HFFc6 (cell line): ENCODE data around the gene IMMP2L. TPM values are rescaled to one million over a fixed set of nuclear protein-coding genes. Genes with fewer than 3 reads are reported as not detected.

Source experiments
- DNase-seq: peaks from one replicate; pipeline ENCODE4 v3.0.0-alpha.2; 2018
- H3K27ac Mint-ChIP-seq: 2 replicates; pipeline ENCODE4 v1.8.0; 2020; ENCODE audit warnings: mild to moderate bottlenecking, mixed read lengths
- H3K27me3 Mint-ChIP-seq: 2 replicates; pipeline ENCODE4 v1.8.0; 2021; ENCODE audit warnings: mild to moderate bottlenecking, moderate library complexity, mixed read lengths; ENCODE audit not compliant: insufficient read depth
- H3K36me3 Mint-ChIP-seq: 2 replicates; pipeline ENCODE4 v1.8.0; 2021; ENCODE audit warnings: low read depth, mixed read lengths
- H3K4me1 Mint-ChIP-seq: 2 replicates; pipeline ENCODE4 v1.8.0; 2020; ENCODE audit warnings: low read depth, mixed read lengths
- H3K4me3 Mint-ChIP-seq: 2 replicates; pipeline ENCODE4 v1.8.0; 2020; ENCODE audit warnings: mild to moderate bottlenecking, moderate library complexity, mixed read lengths
- H3K9me3 Mint-ChIP-seq: 2 replicates; pipeline ENCODE4 v1.8.0; 2020; ENCODE audit warnings: mild to moderate bottlenecking, mixed read lengths
- total RNA-seq, 6 experiments: library from RNA; stranded (reverse); fragmentation: NEBNext Ultra II Directional; extraction: Animal tissue kit (Norgen Biotek cat#: 25700); gene quantifications; 2 replicates in 1 of 6; 3 replicates in 5 of 6; pipeline ENCODE4 v1.2.3, GENCODE V29; 2021
- TF ChIP-seq, protein P1 (sequence below): fragments of 200-600 bp; sonication (generic); IDR thresholded peaks from 2 replicates; pipeline ENCODE4 v1.5.0; 2021; ENCODE audit warnings: antibody characterized with exemption, mild to moderate bottlenecking

Gene IMMP2L
- total RNA-seq, 6 experiments from 2014 or later = 7.2 to 13.6 (median 10.1) TPM

DNA sequence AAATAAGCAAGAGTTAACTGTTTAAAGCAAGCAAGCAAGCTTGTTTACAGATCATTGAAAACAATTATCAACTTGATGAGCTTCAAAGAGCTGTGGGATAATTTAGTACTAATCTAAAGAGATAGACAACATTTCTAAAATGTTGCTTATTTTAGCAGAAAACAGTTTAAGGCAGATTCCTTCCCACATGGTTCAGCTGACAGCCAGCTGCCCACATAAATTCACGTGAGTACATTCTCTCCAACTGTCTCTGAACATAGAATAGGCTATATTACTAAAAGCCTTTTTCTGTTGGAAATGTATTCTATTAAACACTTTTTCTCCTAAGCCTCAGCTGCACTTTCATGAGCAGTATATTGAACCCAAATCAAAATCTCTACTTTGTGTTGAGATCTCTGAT is 297.3 kb downstream of the IMMP2L start:
- DNase-seq = no peak
- Mint-ChIP-seq H3K4me3 (no peak overlapping the region), H3K27ac (no peak overlapping the region), H3K4me1 (peaks cover 67% of the 10 kb centered on the region), H3K9me3 (no peaks in the 10 kb centered on the region), H3K27me3 (no peaks in the 10 kb centered on the region), H3K36me3 (no peaks in the 10 kb centered on the region)
- TF ChIP-seq, protein P1, sequence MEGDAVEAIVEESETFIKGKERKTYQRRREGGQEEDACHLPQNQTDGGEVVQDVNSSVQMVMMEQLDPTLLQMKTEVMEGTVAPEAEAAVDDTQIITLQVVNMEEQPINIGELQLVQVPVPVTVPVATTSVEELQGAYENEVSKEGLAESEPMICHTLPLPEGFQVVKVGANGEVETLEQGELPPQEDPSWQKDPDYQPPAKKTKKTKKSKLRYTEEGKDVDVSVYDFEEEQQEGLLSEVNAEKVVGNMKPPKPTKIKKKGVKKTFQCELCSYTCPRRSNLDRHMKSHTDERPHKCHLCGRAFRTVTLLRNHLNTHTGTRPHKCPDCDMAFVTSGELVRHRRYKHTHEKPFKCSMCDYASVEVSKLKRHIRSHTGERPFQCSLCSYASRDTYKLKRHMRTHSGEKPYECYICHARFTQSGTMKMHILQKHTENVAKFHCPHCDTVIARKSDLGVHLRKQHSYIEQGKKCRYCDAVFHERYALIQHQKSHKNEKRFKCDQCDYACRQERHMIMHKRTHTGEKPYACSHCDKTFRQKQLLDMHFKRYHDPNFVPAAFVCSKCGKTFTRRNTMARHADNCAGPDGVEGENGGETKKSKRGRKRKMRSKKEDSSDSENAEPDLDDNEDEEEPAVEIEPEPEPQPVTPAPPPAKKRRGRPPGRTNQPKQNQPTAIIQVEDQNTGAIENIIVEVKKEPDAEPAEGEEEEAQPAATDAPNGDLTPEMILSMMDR = no peak

DNA sequence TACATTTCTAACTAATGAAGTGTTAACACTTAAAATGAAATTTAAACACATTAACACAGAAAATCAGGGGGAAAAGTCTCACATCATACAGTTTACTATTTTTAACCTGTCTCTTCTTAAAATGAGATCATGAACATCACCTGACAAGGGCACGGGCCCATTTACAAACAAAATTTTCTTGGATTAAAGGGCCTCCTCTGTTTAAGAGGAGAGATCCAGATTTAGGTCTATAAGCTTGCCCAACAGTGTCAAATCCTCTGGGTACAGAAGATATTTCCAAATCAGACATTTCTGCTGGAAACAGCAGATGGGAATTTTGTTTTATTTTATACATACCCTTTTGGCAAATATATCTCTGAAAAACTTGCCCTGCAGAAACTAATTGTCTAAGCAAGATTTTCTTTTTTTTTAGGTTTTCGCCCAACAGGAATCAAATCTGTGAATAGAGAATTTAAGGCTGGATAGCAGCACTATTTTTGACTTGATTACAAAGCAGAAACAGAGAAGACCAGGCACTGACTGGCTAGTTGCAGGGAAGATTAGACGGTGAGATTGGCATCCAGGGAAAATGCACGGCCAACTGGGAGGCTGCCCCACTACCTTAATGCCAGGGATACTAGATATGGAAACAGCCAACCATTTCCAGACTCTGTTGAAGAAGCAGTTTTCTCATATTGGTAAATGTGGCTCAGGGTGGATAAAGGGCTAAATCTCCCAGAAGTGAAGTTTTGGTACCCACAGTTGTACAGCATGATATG is 298.0 kb downstream of the IMMP2L start:
- Mint-ChIP-seq H3K9me3 (no peaks in the 10 kb centered on the region), H3K36me3 (no peaks in the 10 kb centered on the region), H3K4me1 (peaks cover 67% of the 10 kb centered on the region), H3K27me3 (no peaks in the 10 kb centered on the region), H3K4me3 (no peak overlapping the region), H3K27ac (no peak overlapping the region)
- DNase-seq = no peak
- TF ChIP-seq, protein P1 = no peak

DNA sequence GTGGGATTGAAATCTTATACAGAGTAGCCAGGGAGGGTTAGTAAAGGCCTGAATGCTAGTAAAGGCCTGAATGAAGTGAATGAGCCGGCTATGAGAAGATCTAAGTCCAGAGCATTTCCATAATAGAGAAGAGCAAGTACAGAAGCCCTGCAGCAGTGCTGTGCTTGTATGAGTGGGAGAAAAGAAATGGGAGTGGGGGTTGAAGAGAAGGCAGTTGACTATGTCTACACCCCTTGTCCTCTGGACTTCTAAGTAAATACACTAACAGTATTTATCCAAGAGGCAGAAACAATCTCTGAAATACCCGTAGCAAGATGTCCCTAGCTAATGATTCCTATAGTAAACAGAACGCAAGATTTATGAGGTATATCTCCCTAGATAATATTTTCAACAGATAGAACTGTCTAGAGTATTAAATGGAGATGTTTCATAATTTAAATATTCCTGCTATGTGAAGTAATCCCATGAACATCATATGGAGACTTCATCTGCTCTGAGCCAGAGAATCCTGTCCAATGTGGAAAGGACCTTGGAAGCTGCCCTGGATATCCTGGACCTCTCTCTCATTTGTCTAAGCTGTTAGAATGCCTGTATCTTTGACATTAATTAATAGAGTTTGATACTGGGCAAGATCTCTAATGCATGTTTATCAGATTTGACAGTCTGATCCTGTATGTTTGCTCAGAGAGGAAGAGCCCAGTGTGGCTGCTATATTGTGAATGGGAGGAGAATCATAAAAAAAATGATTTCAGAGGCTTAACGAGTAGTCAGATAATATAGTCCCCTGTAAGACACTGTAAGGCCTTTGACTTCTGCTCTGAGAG is 299.8 kb downstream of the IMMP2L start:
- H3K27ac Mint-ChIP-seq = peak overlapping the region; percentile 14; the same call in 1 of the 2 replicates
- no peaks in the 10 kb centered on the region for H3K36me3 Mint-ChIP-seq
- no peak for DNase-seq
- TF ChIP-seq, protein P1 = no peak
- no peak overlapping the region for H3K4me3 Mint-ChIP-seq
- H3K9me3 Mint-ChIP-seq = no peaks in the 10 kb centered on the region
- peaks cover 59% of the 10 kb centered on the region for H3K4me1 Mint-ChIP-seq
- no peaks in the 10 kb centered on the region for H3K27me3 Mint-ChIP-seq

DNA sequence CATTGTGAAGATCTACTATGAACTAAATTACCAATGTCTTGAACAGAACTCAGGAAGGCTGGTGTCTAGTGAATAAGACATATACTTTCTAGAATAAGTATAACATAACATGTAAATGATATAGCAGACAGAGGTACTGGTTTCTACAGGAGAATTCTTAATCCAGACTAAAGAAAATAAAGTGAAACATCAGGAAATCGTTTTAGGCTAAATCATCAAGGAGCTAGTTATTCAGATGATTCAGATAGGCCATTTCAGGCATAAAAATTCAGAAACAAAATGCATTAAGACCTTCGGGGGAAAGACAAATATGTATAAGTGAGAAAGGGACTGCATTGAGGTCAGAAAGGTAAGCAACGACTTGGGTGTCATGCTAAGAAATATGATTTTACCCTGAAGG is 300.8 kb downstream of the IMMP2L start:
- no peaks in the 10 kb centered on the region for H3K36me3 Mint-ChIP-seq
- peak overlapping the region; percentile 35 for H3K4me3 Mint-ChIP-seq
- TF ChIP-seq, protein P1 = no peak
- H3K4me1 Mint-ChIP-seq = peaks cover 49% of the 10 kb centered on the region
- no peaks in the 10 kb centered on the region for H3K9me3 Mint-ChIP-seq
- peak overlapping the region; percentile 71 for H3K27ac Mint-ChIP-seq
- no peak for DNase-seq
- no peaks in the 10 kb centered on the region for H3K27me3 Mint-ChIP-seq

DNA sequence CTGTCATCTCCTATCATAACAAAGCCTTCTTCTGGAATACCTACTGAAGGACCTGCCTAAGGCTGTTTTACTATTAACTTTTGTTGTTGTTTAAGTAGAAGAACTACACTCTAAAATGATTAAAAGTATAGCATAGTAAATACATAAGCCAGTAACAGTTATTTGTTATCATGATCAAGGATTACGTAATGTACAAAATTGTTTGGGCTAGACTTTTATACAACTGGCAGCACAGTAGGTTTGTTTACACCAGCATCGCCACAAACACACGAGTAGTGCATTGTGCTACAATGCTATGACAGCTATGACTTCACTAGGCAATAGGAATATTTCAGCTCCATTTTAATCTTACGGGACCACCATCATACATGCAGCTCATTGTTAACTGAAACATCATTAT is 302.3 kb downstream of the IMMP2L start:
- no peak overlapping the region for H3K27ac Mint-ChIP-seq
- no peaks in the 10 kb centered on the region for H3K36me3 Mint-ChIP-seq
- H3K4me1 Mint-ChIP-seq = peaks cover 34% of the 10 kb centered on the region
- no peak overlapping the region for H3K4me3 Mint-ChIP-seq
- H3K27me3 Mint-ChIP-seq = no peaks in the 10 kb centered on the region
- no peak for DNase-seq
- no peaks in the 10 kb centered on the region for H3K9me3 Mint-ChIP-seq
- TF ChIP-seq, protein P1 = no peak
